ENCODE data around the gene ADCY5.
"Not testable (repeated sequence)": the region's sequence is repeated elsewhere in the genome, so short reads cannot be mapped to it uniquely, and the experiment has no call there.

ADCY5 gene

DNA sequence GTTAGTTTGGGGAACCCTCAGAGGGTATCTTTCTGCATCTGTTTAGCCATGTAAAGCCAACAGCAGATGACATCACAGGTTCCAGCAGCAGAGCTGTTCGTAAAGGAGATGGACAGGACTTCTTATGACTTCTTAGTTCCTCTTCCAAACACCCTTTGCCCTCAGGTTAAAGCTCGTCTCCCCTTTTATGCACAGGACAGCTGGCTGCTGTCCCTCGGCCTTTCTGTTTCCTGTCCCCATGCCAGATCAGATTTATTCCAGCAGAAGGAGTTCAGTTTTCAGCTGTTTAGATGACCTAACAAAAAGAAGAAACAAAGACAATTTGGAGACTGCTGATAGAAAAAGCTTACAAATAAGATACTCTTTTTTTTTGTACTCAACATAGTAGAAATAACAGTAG lies 202.0 kb downstream of the ADCY5 start:
- TF ChIP-seq, protein P1, sequence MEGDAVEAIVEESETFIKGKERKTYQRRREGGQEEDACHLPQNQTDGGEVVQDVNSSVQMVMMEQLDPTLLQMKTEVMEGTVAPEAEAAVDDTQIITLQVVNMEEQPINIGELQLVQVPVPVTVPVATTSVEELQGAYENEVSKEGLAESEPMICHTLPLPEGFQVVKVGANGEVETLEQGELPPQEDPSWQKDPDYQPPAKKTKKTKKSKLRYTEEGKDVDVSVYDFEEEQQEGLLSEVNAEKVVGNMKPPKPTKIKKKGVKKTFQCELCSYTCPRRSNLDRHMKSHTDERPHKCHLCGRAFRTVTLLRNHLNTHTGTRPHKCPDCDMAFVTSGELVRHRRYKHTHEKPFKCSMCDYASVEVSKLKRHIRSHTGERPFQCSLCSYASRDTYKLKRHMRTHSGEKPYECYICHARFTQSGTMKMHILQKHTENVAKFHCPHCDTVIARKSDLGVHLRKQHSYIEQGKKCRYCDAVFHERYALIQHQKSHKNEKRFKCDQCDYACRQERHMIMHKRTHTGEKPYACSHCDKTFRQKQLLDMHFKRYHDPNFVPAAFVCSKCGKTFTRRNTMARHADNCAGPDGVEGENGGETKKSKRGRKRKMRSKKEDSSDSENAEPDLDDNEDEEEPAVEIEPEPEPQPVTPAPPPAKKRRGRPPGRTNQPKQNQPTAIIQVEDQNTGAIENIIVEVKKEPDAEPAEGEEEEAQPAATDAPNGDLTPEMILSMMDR (IDR thresholded peaks at IDR 0.05; ENCODE audit: low read length, missing control alignments), result no peak
- no peak for DNase-seq (ENCODE audit: low read depth)
- no peak overlapping the region for H3K4me3 ChIP-seq (replicated peaks; ENCODE audit: low read depth, low read length)

DNA sequence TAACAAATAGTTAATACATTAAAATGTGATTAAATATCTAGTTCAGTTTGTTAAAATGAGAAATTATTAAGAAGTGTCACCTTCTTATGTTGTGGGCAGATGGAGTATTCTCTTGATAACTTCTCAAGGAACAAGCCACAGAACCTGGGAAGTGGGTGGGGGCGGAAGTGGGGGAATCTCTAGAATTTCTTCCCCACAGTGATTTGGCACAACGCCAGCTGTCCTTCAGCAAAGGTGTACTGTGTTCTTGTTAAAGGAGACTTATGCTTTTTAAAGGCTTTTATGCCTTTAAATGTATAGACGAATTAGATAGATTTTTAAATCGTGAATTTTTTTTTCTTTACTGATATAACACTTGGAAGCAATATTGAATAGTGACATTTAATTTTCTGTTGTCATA lies 204.8 kb downstream of the ADCY5 start:
- no peak overlapping the region for H3K4me3 ChIP-seq (replicated peaks; ENCODE audit: low read depth, low read length)
- TF ChIP-seq, protein P1 (IDR thresholded peaks at IDR 0.05; ENCODE audit: low read length, missing control alignments), result no peak
- no peak for DNase-seq (ENCODE audit: low read depth)

DNA sequence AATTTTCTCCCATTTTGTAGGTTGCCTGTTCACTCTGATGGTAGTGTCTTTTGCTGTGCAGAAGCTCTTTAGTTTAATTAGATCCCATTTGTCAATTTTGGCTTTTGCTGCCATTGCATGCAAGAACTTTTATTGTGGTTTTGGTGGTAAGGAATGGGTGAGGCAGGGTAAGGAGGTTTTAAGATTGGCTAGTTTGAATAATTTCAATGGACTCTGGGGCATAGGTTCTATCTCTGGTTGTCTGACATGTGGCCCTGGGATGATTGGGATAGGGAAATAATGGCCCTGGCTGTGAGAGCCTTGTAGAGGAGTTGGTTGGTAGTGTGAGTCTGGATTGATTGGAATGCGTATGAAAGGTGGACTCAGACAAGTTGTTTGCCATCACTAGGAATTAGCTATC lies 209.1 kb downstream of the ADCY5 start:
- H3K4me3 ChIP-seq (replicated peaks; ENCODE audit: low read depth, low read length), result no peak overlapping the region
- no peak for DNase-seq (ENCODE audit: low read depth)
- TF ChIP-seq, protein P1 (IDR thresholded peaks at IDR 0.05; ENCODE audit: low read length, missing control alignments), result no peak

DNA sequence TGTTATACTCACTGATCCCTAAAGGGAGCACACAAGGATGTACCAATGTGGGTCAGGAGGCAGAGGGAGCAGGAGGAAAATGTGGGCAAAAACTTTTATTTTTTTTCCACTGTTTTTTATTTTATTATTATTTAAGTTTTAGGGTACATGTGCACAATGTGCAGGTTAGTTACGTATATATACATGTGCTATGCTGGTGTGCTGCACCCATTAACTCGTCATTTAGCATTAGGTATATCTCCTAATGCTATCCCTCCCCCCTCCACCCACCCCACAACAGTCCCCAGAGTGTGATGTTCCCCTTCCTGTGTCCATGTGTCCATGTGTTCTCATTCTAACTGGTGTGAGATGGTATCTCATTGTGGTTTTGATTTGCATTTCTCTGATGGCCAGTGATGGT lies 209.7 kb downstream of the ADCY5 start:
- DNase-seq (ENCODE audit: low read depth), result not testable (repeated sequence)

DNA sequence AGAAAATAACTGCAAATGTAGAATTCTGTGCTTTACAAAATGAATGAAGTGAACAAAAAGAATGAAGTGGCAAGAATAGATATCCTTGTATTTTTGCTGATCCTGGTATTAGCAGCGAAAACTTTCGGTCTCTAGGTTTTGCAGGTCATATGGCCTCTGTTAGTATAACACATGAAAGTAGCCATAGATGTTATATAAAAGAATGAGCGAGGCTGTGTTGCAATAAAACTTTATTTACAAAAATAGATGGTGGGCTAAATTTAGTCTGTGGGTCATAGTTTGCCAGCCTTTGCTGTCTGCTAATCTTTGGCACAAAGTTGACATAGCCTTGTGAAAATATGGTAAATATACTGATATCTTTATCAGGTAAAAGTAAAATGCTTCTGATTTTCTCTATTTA lies 212.0 kb downstream of the ADCY5 start:
- H3K4me3 ChIP-seq (replicated peaks; ENCODE audit: low read depth, low read length), result no peak overlapping the region
- no peak for DNase-seq (ENCODE audit: low read depth)
- TF ChIP-seq, protein P1 (IDR thresholded peaks at IDR 0.05; ENCODE audit: low read length, missing control alignments), result no peak

More for the DNA sequence above, 209.7 kb downstream of the ADCY5 start:
- not testable (repeated sequence) for H3K4me3 ChIP-seq (replicated peaks; ENCODE audit: low read depth, low read length)

Measured in fibroblast of pulmonary artery (primary cell).